Activated T-cell treated with anti-CD3 and anti-CD28 coated beads, Interleukin-2, amount 50 U/mL, for 72 hours (primary cell): ENCODE data around the gene IFITM2. TPM values are rescaled to one million over a fixed set of nuclear protein-coding genes. Genes with fewer than 3 reads are reported as not detected.
A peak's percentile ranks its signal among the peaks of the same experiment; 100 is the strongest.
"Not testable (repeated sequence)": the region's sequence is repeated elsewhere in the genome, so short reads cannot be mapped to it uniquely, and the experiment has no call there.

Experiments used
- ATAC-seq, 2 donors: fragments of 150-1000 bp; cut with Tn5 transposase; replicated peaks in 1 of 2; 2 replicates each; pipeline ENCODE4 v1.10.0; 2021; ENCODE audit warnings: moderate library complexity in 2 of 2, mild to moderate bottlenecking in 1 of 2
- DNase-seq, 2 donors: peaks; one replicate each; pipeline ENCODE4 v3.0.0; 2021 to 2022; ENCODE audit warnings: mixed read lengths in 1 of 2
- H3K27ac Mint-ChIP-seq: one replicate; pipeline ENCODE4 v1.8.0; 2022; ENCODE audit warnings: mild to moderate bottlenecking, moderate library complexity, mixed read lengths
- H3K27me3 Mint-ChIP-seq: one replicate; pipeline ENCODE4 v1.8.0; 2022; ENCODE audit warnings: low read depth, mixed read lengths
- H3K36me3 Mint-ChIP-seq, 2 donors: one replicate each; pipeline ENCODE4 v1.8.0; 2022; ENCODE audit warnings: mixed read lengths in 2 of 2, mild to moderate bottlenecking in 1 of 2; ENCODE audit not compliant: insufficient read depth in 2 of 2
- H3K4me1 Mint-ChIP-seq: one replicate; pipeline ENCODE4 v1.8.0; 2022; ENCODE audit warnings: low read depth, mixed read lengths
- H3K4me3 Mint-ChIP-seq, 2 donors: one replicate each; pipeline ENCODE4 v1.8.0; 2022; ENCODE audit warnings: mild to moderate bottlenecking in 2 of 2, mixed read lengths in 2 of 2, moderate library complexity in 2 of 2
- H3K9me3 Mint-ChIP-seq, 2 donors: one replicate each; pipeline ENCODE4 v1.8.0; 2022; ENCODE audit warnings: mixed read lengths in 2 of 2
- total RNA-seq, 2 donors: library from RNA; stranded (reverse); gene quantifications; one replicate each; pipeline ENCODE4 v1.2.3, GENCODE V29; 2022

IFITM2 gene
- total RNA-seq, 2 donors from 2014 or later = 542 to 639 TPM

GRCh38 chr11:299081-299891 lies 8.3 kb upstream of the IFITM2 start, which contains the start of gene IFITM5:
Gene IFITM5, minus strand, starts transcription at chr11:299526. Its CDS starts 36 bp downstream, at chr11:299490.
- Mint-ChIP-seq H3K9me3 (no peaks in the 10 kb centered on the region), H3K4me3 (no peak within 1 kb of the TSS), H3K27ac (no peak within 1 kb of the TSS), H3K27me3 (peaks cover 15% of the 10 kb centered on the region), H3K36me3 (no peaks in the 10 kb centered on the region), H3K4me1 (peaks cover 53% of the 10 kb centered on the region)
- no peak for ATAC-seq
- peak in 1 of 2 donors; percentile 5 for DNase-seq

GRCh38 chr11:299951-300735 lies 7.5 kb upstream of the IFITM2 start:
- peak in 1 of 2 donors; percentile 57 for DNase-seq
- Mint-ChIP-seq H3K4me1 (peaks cover 55% of the 10 kb centered on the region), H3K27ac (no peak overlapping the region), H3K4me3 (no peak overlapping the region), H3K9me3 (no peaks in the 10 kb centered on the region), H3K36me3 (no peaks in the 10 kb centered on the region), H3K27me3 (peaks cover 15% of the 10 kb centered on the region)
- no peak for ATAC-seq

- DNase-seq (peak in 1 of 2 donors; percentile 48), ATAC-seq (no peak)
- H3K27me3 Mint-ChIP-seq = peaks cover 15% of the 10 kb centered on the region
- H3K4me1 Mint-ChIP-seq = peaks cover 64% of the 10 kb centered on the region
- H3K4me3 Mint-ChIP-seq = peak overlapping the region in 1 of 2 donors; percentile 33
- H3K9me3 Mint-ChIP-seq = no peaks in the 10 kb centered on the region
- H3K36me3 Mint-ChIP-seq = peaks cover 2 to 4% of the 10 kb centered on the region in 2 donors
- no peak overlapping the region for H3K27ac Mint-ChIP-seq
Observed at GRCh38 chr11:303363-303762, 4.3 kb upstream of the IFITM2 start.

GRCh38 chr11:304061-304506 lies 3.5 kb upstream of the IFITM2 start:
- Mint-ChIP-seq H3K4me1 (peaks cover 64% of the 10 kb centered on the region), H3K9me3 (no peaks in the 10 kb centered on the region), H3K36me3 (peaks cover 6 to 8% of the 10 kb centered on the region in 2 donors), H3K27me3 (peaks cover 15% of the 10 kb centered on the region), H3K4me3 (peak overlapping the region in 1 of 2 donors; percentile 33), H3K27ac (no peak overlapping the region)
- ATAC-seq = no peak
- no peak for DNase-seq

GRCh38 chr11:304915-305843 lies 2.4 kb upstream of the IFITM2 start:
- peaks cover 10 to 14% of the 10 kb centered on the region in 2 donors for H3K36me3 Mint-ChIP-seq
- H3K4me3 Mint-ChIP-seq = no peak overlapping the region
- H3K9me3 Mint-ChIP-seq = no peaks in the 10 kb centered on the region
- peaks cover 70% of the 10 kb centered on the region for H3K4me1 Mint-ChIP-seq
- ATAC-seq (peak in 1 of 2 donors; percentile 15), DNase-seq (peak; percentile 61 to 69)
- peak overlapping the region; percentile 51 for H3K27ac Mint-ChIP-seq
- H3K27me3 Mint-ChIP-seq = peaks cover 13% of the 10 kb centered on the region

- Mint-ChIP-seq H3K36me3 (peaks cover 10 to 14% of the 10 kb centered on the region in 2 donors), H3K27me3 (peaks cover 6% of the 10 kb centered on the region), H3K27ac (no peak overlapping the region), H3K4me3 (no peak overlapping the region), H3K4me1 (peaks cover 63% of the 10 kb centered on the region), H3K9me3 (no peaks in the 10 kb centered on the region)
- no peak for DNase-seq
- no peak for ATAC-seq
Observed at GRCh38 chr11:305844-306211, 1.8 kb upstream of the IFITM2 start.

GRCh38 chr11:306645-307371 lies 808 bp upstream of the IFITM2 start:
- Mint-ChIP-seq H3K9me3 (no peaks in the 10 kb centered on the region), H3K36me3 (peaks cover 10 to 14% of the 10 kb centered on the region in 2 donors), H3K4me3 (peak overlapping the region; percentile 50 to 91), H3K27me3 (no peaks in the 10 kb centered on the region), H3K27ac (peak overlapping the region; percentile 67), H3K4me1 (peaks cover 58% of the 10 kb centered on the region)
- ATAC-seq (no peak), DNase-seq (no peak)

- DNase-seq, H3K27me3 Mint-ChIP-seq, H3K9me3 Mint-ChIP-seq: not testable (repeated sequence)
- Mint-ChIP-seq H3K4me3 (peak overlapping the region; percentile 90 to 91), H3K36me3 (peaks cover 11 to 15% of the 10 kb centered on the region in 2 donors), H3K4me1 (peaks cover 55% of the 10 kb centered on the region), H3K27ac (peak overlapping the region; percentile 90)
- ATAC-seq = peak in 1 of 2 donors; percentile 3
Observed at GRCh38 chr11:308740-309665, 1.4 kb downstream of the IFITM2 start.

- H3K27ac Mint-ChIP-seq = peak overlapping the region; percentile 90
- peaks cover 53% of the 10 kb centered on the region for H3K4me1 Mint-ChIP-seq
Observed at GRCh38 chr11:309979-310572, 2.5 kb downstream of the IFITM2 start.

GRCh38 chr11:311013-311748 lies 3.6 kb downstream of the IFITM2 start:
- ATAC-seq = peak; percentile 5 to 28
- not testable (repeated sequence) for H3K27me3 Mint-ChIP-seq, DNase-seq, H3K9me3 Mint-ChIP-seq
- Mint-ChIP-seq H3K27ac (peak overlapping the region; percentile 96), H3K4me3 (peak overlapping the region; percentile 89 to 92), H3K4me1 (peaks cover 42% of the 10 kb centered on the region), H3K36me3 (peaks cover 18 to 20% of the 10 kb centered on the region in 2 donors)

More at GRCh38 chr11:309979-310572, 2.5 kb downstream of the IFITM2 start:
- Mint-ChIP-seq H3K4me3 (peak overlapping the region; percentile 90 to 91), H3K36me3 (peaks cover 16 to 17% of the 10 kb centered on the region in 2 donors)
- H3K9me3 Mint-ChIP-seq, DNase-seq, H3K27me3 Mint-ChIP-seq, ATAC-seq: not testable (repeated sequence)
